ENCODE measurements around the gene PPP2R2B. TPM values are rescaled to one million over a fixed set of nuclear protein-coding genes. Genes with fewer than 3 reads are reported as not detected.
A peak's percentile ranks its signal among the peaks of the same experiment; 100 is the strongest.

PPP2R2B gene
- total and polyA plus RNA-seq, 2 of the 4 experiments (the other 2 are of a cell fraction) = not detected

- Histone ChIP-seq H3K4ac (ENCODE audit: low read depth, low read length) (no peak overlapping the region), H3K4me1 (ENCODE audit: control insufficient read depth, insufficient read depth, low read length) (no peaks in the 10 kb centered on the region), H3K18ac (ENCODE audit: low read depth, low read length) (no peak overlapping the region), H3K9me3 (ENCODE audit: control insufficient read depth, insufficient read depth, low read length) (peaks cover 2% of the 10 kb centered on the region; the same call in 1 of the 2 replicates), H3K27ac (ENCODE audit: insufficient read depth, low read length) (no peak overlapping the region), H3K9me1 (ENCODE audit: insufficient read depth, low read length) (no peaks in the 10 kb centered on the region), H2BK5ac (ENCODE audit: low read depth, low read length, poor library complexity, severe bottlenecking) (no peak overlapping the region), H3K36me3 (ENCODE audit: control insufficient read depth, insufficient read depth, low read length) (no peaks in the 10 kb centered on the region), H3K79me1 (ENCODE audit: low read depth in 1 of 2, low read length in 2 of 2) (no peaks in the 10 kb centered on the region), H3K23ac (ENCODE audit: low read depth, low read length) (no peak overlapping the region), H2AFZ (replicated peaks; ENCODE audit: low read length, poor library complexity) (no peak overlapping the region), H3K4me2 (ENCODE audit: low read depth, low read length) (no peak overlapping the region), H4K5ac (ENCODE audit: low read depth, low read length) (no peak overlapping the region), H3K4me3 (ENCODE audit: insufficient read depth, low read depth, low read length) (no peak overlapping the region), H2BK20ac (ENCODE audit: low read depth, low read length) (no peak overlapping the region), H2AK5ac (ENCODE audit: low read depth, low read length) (no peak overlapping the region), H3K9ac (ENCODE audit: low read depth, low read length) (no peak overlapping the region), H4K91ac (ENCODE audit: insufficient read depth, low read depth, low read length) (no peak overlapping the region), H3K14ac (replicated peaks; ENCODE audit: low read depth, low read length) (no peak overlapping the region), H2BK120ac (ENCODE audit: low read depth, low read length) (no peak overlapping the region), H4K8ac (ENCODE audit: low read depth in 2 of 2, low read length in 2 of 2) (no peak overlapping the region), H3K56ac (ENCODE audit: extremely low read depth, insufficient read depth, low read length) (no peak overlapping the region), H3K27me3 (ENCODE audit: control insufficient read depth, insufficient read depth, low read length) (no peaks in the 10 kb centered on the region), H4K20me1 (ENCODE audit: insufficient read depth, low read length) (no peaks in the 10 kb centered on the region), H2BK15ac (ENCODE audit: low read depth, low read length) (no peak overlapping the region), H2AK9ac (replicated peaks; ENCODE audit: low read depth, low read length, poor library complexity) (no peak overlapping the region)
- intact Hi-C loops (cut with micrococcal nuclease) (no loop called here), dilution Hi-C loops (cut with HindIII; ENCODE audit: low sequenced_read_pairs, unreplicated experiment) (no loop called here), in situ Hi-C loops (cut with MboI; ENCODE audit: low sequenced_read_pairs) (no loop called here)
- peak; percentile 33 for TF ChIP-seq RAD21 (IDR thresholded peaks at IDR 0.05; ENCODE audit: low read length)
- peak; percentile 46 for TF ChIP-seq CTCF (conservative IDR thresholded peaks at IDR 0.05; ENCODE audit: low read depth, low read length)
- TF ChIP-seq SMC3 (IDR thresholded peaks at IDR 0.05; ENCODE audit: low read depth, low read length) = peak; percentile 46; the same call in 1 of the 2 replicates
- no peak for TF ChIP-seq ELK1 (IDR thresholded peaks at IDR 0.05; ENCODE audit: borderline replicate concordance, low read depth, low read length)
- ATAC-seq (ENCODE audit: low read depth) = no peak
- BruUV-seq (replicated peaks) = no TSS peak
- no peak for DNase-seq
- WGBS, 2 experiments (ENCODE audit: extremely low coverage in 2 of 2, insufficient read length in 1 of 2) = no CpG with 5 or more reads among the region's 1 CpG
- CTCF ChIA-PET = no interaction called here
- POLR2A ChIA-PET (ENCODE audit: unreplicated experiment) = no interaction called here
Measured at GRCh38 chr5:146662229-146662628, 216.3 kb downstream of the PPP2R2B start.
